HG03520 (cell line): ENCODE results near the gene PIGB.
"Not testable (repeated sequence)": the region's sequence is repeated elsewhere in the genome, so short reads cannot be mapped to it uniquely, and the experiment has no call there.

Experiments
- ATAC-seq: cut with Tn5 transposase; IDR thresholded peaks from one replicate; pipeline ENCODE4 v1.9.1; 2021; ENCODE audit warnings: mild to moderate bottlenecking, moderate library complexity; ENCODE audit not compliant: unreplicated experiment

Gene PIGB

GRCh38 chr15:55318588-55319494 is at the start of gene PIGB, which contains the start of gene PIGBOS1:
PIGB (plus strand) TSS chr15:55319222; CDS start chr15:55319251, 29 bp downstream.
PIGBOS1 (minus strand) TSS chr15:55319123; CDS start chr15:55317792, 1,331 bp downstream.
- peak; percentile 79 for ATAC-seq

DNA sequence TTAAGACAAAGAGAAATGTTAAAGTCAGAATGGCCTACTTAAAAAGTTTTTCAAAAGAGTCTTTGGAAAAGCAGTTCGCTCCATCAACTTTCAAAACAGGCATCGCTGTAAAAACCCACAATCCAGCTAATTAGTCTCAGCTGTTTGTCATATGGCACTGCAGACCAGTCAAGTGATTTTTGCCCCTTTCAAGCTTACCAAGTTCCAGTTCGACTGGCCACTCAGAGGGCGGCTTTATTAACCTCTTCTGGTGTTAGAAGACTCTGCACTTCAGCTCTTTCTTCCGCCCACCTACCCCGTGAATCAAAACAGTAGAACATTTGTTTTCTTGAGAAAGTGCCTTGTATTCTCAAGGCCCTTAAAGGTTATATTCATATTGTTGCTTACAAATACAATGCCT is 48.7 kb upstream of the PIGB start:
- no peak for ATAC-seq

DNA sequence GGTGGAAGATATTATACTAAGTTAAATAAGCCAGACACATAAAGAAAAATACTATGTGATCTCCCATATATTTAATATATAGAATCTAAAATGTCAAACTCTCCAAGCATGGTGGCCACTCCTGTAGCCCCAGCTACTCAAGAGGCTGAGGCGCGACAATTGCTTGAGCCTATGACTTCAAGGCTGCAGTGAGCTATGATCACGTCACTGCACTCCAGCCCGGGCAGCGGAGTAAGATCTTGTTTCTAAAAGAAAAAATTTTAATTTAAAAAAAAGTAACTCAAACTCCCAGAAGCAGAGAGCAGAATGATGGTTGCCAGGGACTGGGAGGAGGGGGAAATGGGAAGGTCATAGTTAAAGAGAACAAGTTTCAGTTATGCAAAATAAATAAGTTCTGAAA is 42.7 kb upstream of the PIGB start:
- no peak for ATAC-seq

- ATAC-seq: peak; percentile 57
These were observed 41.9 kb upstream of the PIGB start for GRCh38 chr15:55277116-55277564.

DNA sequence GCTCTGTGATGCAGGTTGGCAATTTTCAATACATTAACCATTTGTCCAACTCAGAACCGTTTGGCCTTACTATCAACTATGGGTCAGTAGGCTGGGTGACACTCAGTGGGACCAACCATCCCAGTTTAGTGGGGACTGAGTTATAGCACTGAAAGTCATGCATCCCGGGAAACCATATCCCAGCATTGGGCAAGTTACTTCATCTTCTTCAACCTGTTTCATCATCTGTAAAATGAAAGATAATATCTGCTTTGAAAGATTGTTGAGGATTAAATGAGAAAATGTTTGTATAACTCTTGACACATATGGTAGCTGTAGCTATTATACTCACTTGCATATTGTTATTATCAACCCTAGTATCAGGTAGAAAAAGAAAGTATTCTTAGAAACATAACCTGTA is 41.3 kb upstream of the PIGB start:
- ATAC-seq: no peak

GRCh38 chr15:55279100-55279745 is 39.8 kb upstream of the PIGB start:
- no peak for ATAC-seq

DNA sequence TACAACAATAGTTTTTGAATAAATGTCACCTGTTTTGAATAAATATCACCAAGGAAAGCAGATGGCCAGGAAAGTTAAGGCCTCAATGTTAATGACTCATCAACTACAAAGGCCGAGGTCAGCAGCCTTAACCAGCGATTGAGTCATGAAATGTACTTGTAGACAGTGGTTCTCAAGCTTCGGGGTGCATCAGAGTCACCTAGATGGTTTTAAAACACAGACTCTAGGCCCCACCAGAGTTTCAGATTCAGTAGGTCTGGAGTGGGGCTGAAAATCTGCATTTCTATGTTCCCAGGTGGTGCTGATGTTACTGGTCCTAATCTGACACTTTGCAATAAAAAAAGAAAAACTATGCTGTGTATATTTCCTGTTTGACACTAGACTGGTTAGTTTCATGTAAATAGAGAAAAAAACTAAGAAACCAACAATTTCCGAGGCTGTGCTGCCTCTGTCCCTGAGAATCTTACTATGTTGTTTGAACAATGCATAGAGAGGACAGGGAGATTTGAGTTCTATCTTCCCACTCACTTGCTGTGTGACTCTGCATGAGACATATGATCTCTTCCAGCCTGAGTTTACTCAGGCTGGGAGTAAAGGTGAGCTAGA is 39.2 kb upstream of the PIGB start:
- ATAC-seq: peak; percentile 82

DNA sequence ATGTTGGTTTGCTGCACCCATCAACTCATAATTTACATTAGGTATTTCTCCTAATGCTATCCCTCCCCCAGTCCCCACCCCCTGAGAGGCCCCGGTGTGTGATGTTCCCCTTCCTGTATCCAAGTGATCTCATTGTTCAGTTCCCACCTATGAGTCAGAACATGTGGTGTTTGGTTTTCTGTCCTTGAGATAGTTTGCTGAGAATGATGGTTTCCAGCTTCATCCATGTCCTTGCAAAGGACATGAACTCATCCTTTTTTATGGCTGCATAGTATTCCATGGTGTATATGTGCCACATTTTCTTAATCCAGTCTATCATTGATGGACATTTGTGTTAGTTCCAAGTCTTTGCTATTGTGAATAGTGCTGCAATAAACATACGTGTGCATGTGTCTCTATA is 38.4 kb upstream of the PIGB start:
- not testable (repeated sequence) for ATAC-seq

GRCh38 chr15:55281517-55282228 is 37.3 kb upstream of the PIGB start:
- ATAC-seq: no peak

GRCh38 chr15:55282284-55282833 is 36.7 kb upstream of the PIGB start:
- ATAC-seq: no peak

GRCh38 chr15:55283379-55284147 is 35.5 kb upstream of the PIGB start:
- no peak for ATAC-seq

DNA sequence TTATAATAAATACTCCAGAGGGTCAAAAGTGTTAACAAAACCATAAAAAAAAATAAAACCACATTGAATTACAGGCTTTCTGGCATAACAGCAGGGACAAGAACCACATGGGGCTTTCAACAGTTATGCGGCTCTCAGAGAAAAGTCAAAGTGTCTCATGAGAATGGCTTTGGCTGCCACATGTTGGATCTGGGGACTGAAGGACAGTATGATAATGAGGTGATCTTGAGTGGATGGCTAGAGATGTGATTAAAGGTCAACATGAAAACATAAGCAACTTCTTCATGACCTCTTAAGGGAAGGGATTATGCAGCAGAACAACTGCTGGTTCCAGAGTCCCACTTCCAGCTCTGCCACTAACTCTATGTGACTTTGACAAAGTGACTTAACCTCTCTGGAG is 34.6 kb upstream of the PIGB start:
- no peak for ATAC-seq

DNA sequence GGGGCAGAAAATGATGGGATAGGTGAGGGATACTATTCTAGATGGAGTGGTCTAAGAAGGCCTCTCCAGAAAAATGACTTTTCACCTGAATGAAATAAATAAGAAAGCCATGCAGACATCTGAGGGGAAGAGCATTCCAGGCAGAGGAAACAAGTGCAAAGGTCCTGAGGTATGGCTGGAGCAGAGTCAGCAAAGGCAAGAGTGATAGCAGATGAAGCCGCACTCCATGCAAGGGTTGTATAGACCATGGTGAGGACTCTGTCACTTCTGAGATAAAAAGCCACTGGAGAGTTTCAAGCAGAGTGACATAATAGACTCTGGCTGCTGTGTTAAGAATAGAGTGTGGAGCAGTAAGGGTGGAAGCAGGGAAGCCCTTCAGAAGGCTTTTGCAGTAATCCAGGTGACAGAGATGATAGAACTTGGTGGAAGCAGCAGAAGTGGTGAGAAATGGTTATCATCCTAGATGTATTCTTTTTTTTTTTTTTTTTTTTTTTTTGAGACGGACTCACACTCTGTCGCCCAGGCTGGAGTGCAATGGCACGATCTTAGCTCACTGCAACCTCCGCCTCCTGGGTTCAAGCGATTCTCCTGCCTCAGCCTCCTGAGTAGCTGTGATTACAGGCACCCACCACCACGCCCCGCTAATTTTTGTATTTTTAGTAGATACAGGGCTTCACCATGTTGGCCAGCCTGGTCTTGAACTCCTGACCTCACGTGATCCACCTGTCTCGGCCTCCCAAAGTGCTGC is 32.4 kb upstream of the PIGB start:
- ATAC-seq: not testable (repeated sequence)

DNA sequence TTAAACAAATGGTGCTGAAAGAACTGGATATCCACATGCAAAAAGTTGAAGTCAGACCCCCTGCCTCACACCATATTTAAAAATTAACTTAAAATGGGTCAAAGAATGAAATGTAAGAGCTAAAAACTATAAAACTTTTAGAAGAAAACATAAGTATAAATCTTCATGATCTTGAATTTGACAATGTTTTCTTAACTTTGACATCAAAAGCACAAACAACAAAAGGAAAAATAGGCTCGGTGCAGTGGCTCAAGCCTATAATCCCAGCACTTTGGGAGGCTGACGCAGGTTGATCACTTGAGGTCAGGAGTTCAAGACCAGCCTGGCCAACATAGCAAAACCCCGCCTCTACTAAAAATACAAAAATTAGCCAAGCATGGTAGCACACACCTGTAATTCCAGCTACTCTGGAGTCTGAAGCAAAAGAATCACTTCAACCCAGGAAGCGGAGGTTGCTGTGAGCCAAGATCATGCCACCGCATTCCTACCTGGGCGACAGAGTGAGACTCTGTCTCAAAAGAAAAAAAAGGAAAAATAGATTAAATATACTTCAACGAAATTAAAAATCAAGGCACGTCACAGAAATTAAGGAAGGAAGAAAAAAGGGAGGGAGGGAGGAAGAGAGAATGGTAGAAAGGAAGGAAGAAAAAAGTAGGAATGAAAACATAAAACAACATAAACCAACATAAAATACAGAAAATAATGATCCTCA is 30.9 kb upstream of the PIGB start:
- no peak for ATAC-seq

GRCh38 chr15:55289011-55289745 is 29.8 kb upstream of the PIGB start:
- peak; percentile 25 for ATAC-seq

- peak; percentile 66 for ATAC-seq
These were observed 29.1 kb upstream of the PIGB start, which contains the start of gene RAB27A for GRCh38 chr15:55289746-55290527. RAB27A (minus strand) TSS chr15:55289813; CDS start chr15:55234934, 54,879 bp downstream.

DNA sequence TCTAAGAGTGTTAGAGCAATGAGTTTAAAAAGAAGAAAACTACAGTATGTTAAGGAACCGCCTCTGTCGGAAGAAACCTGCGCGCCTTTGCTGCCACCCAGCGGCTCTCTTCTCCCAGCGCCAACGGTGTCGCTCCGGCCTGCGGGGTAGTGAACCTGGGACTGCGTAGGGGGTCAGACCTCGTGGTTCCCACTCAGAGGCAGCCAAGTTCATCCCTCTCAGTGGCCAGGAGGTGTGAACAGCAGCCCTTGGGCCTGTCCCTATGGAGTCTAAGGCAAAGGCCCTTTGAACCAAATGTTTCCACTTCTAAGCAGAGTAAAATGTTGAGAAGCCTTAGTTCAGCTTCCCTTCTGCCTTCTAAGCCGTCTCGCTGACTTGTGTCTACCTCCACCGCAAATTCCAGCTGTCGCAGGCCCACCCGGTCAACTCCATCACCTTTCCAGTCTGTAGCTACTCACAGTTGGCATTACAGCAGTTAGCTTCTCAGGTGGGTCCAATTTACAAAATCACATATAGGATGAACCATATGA is 28.4 kb upstream of the PIGB start:
- peak; percentile 68 for ATAC-seq
